GM18868 (cell line): ENCODE results near the gene UAP1.
"Not testable (repeated sequence)": the region's sequence is repeated elsewhere in the genome, so short reads cannot be mapped to it uniquely, and the experiment has no call there.

ENCODE experiments used
- ATAC-seq: cut with Tn5 transposase; IDR thresholded peaks from one replicate; pipeline ENCODE4 v1.9.1; 2021; ENCODE audit warnings: mild to moderate bottlenecking, moderate library complexity; ENCODE audit not compliant: unreplicated experiment

The UAP1 gene

GRCh38 chr1:162564762-162565218 lies 3.3 kb downstream of the UAP1 start:
- ATAC-seq, result no peak

DNA sequence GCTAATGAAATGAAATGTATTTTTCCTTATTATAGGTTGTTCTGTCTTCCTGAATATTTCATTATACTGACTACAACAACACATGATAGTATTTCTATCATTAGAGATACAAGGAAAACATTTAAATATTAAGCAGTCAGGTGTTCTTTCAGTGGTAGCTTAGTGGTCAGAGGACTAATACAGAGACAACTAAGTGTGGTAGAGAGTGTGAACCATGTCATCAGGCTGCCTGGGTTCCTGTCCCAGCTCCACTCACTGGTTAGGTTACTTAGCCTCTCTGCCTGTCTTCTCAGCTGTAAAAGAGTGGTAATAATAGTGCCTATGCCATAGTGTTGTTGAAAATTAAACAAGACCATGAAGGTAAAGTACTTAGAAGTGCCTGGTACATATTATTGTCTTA lies 3.9 kb downstream of the UAP1 start:
- no peak for ATAC-seq

DNA sequence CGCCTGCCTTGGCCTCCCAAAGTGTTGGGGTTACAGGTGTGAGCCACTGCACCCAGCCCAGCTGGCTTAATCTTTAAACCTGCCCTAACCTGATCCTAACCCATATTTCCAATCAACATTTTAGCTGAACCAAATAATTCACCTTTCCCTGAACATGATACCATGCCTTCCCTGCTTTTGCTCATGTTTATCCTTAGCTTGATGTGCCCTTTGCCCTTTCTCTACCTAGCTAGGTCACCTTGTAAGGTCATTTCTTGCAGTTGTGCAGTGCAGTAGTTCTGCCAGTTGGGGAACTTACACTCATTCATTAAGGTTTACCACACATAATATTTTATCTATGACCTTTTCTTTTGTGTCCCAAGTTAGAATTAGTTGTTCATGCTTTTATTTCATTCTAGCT lies 5.3 kb downstream of the UAP1 start:
- no peak for ATAC-seq

GRCh38 chr1:162568802-162569201 lies 7.3 kb downstream of the UAP1 start:
- no peak for ATAC-seq

DNA sequence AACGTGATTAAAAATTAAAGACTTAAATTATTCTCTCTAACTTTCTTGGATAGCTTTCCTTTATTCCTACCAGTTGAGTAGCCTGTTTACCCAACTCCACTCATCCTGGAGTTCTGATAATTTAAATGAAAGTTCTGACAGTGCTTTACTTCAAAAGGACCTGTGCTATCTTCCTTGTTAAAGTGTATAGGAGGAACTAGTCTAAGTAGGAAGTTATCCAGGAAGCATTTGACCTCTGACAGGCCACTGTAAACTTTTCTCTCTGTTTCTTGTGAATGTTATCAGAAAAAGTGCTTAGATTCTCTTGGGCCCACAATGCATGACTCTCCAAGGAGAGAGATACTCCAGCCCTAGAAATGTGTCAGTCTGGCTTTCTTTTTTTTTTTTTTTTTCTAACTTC lies 9.2 kb downstream of the UAP1 start:
- no peak for ATAC-seq

- not testable (repeated sequence) for ATAC-seq
These were observed 9.6 kb downstream of the UAP1 start for GRCh38 chr1:162571121-162571520.

GRCh38 chr1:162571696-162572095 lies 10.2 kb downstream of the UAP1 start:
- ATAC-seq, result no peak

DNA sequence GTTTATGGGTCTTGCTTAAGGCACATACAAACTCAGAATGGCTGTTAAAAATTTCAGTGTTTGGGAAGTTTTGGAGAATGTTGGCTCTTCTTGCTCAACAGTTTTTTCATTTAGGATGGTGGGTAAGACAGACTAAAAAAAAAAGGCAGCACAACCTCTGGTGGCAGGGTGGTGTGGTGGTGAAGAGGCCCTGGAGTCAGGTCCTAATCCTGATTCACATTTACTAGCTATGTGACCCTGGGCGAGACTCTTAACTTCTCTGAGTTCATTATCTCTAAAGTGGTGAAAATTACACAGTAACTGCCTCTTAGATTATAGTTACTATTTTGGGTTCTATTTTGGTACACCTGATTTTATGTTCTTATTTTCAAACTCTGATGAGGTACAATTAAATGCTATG lies 11.6 kb downstream of the UAP1 start:
- ATAC-seq, result no peak

GRCh38 chr1:162578071-162578700 lies 16.7 kb downstream of the UAP1 start:
- ATAC-seq, result no peak

DNA sequence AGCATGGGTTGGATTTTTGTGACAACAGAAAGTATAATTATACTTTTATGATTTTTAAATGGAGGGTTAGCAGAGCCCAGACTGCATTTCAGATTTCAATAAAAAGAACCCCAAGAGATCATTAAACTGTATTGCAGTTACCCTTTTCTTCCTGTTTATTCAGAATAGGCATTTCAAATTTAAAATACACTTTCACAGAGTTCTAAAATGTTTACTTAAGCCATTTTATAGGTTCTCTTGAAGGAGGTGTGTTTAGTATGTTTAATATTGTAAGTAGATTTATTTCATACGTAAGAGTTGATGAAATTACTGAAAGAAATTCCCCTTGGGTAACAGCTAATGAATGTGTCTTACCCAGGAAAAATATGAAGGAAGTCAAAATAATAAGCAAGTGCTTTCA lies 17.4 kb downstream of the UAP1 start:
- no peak for ATAC-seq

DNA sequence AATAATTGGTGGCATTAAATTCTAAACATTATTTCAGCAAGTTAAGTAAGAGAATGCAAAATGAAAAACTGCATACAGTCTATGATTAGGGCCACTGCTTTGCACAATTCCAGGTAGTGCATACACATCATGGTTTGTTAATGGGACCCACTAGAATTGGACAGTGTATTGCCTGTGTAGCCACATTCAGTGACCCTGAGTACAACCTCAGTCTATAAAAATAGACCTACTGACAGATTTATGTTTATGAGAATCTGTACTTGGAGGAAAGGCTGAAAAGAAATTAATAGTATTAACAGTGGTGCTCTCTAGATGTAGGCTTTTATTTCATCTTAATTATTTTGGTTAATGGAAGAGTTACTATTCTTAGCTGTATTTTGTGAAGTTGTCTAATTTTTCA lies 18.8 kb downstream of the UAP1 start:
- no peak for ATAC-seq

DNA sequence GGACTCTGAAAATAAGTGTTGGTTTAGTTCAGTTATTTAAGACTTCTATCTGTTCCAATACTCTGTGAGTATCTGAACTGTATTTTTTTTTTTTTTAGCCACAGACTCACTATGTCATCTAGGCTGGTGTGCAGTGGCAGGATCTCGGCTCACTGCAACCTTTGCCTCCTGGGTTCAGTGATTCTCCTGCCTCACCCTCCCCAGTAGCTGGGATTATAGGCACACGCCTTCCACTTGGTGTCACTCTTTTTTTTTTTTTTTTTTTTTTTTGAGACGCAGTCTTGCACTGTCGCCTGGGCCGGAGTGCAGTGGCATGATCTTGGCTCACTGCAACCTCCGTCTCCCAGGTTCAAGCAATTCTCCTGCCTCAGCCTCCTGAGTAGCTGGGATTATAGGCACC lies 21.4 kb downstream of the UAP1 start:
- ATAC-seq, result not testable (repeated sequence)

DNA sequence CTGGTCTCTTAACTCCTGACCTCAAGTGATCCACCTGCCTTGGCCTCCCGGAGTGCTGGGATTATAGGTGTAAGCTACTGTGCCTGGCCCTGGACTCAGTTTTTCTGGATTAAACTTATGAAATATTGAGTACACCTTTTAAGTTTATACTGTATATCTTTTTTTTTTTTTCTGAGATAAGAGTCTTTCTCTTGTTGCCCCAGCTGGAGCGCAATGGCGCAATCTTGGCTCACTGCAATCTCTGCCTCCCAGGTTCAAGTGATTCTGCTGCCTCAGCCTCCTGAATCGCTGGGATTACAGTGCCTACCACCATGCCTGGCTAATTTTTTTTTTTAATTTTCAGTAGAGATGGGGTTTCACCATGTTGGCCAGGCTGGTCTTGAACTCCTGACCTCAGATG lies 23.6 kb downstream of the UAP1 start:
- ATAC-seq, result not testable (repeated sequence)

DNA sequence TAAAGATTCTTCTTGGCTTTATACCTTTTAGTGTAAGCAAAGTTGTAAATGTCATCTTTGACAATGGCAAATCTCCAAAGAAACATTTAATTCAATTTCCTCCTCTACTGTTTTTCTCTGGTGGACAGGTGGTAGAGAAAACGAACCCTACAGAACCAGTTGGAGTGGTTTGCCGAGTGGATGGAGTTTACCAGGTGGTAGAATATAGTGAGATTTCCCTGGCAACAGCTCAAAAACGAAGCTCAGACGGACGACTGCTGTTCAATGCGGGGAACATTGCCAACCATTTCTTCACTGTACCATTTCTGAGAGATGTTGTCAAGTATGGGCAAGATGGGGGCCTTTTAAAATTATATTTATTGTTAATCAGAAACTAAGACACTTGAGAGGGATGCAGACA lies 25.8 kb downstream of the UAP1 start:
- no peak for ATAC-seq

DNA sequence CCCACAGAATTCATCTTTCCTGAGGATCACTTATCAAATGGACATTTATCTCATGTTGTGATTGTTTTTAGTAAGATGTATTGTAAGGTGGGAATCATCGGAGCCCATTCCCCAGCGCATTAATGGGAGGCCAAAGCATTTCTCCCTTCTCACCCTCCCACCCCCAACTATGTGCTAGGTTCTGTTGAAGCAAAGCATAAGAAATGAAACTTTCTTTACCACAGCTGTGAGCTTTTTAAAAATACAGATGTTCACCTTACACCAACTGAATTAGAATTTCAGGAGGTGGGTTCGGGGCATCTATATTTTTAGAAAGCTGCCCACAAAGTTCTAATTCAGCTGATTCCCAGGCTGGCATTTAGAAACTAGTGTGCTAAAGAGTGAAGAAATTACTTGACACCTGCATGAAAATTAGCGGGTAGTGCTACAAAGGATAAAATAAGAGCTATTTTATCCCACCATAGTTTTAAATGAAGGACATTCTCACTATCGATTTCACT lies 26.3 kb downstream of the UAP1 start:
- no peak for ATAC-seq

GRCh38 chr1:162590101-162590500 lies 28.6 kb downstream of the UAP1 start:
- ATAC-seq, result no peak

DNA sequence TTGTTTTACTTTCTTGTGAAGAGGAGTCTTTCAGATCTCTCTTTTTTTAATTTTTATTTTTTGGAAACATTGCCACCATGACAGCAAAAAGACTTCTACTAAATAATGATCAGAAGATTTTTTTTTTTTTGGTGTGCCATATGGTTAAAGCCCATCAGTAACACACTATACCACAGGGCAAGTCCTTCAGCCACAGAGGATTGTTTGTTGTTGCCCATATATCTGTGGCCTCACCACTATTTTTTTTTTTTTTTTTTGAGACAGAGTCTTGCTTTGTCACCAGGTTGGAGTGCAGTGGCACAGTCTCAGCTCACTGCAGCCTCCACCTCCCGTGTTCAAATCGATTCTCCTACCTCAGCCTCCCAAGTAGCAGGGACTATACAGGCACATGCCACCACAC lies 29.2 kb downstream of the UAP1 start:
- ATAC-seq, result no peak

GRCh38 chr1:162596514-162597170 lies 35.1 kb downstream of the UAP1 start:
- no peak for ATAC-seq

- no peak for ATAC-seq
These were observed 37.9 kb downstream of the UAP1 start for GRCh38 chr1:162599451-162599850.

GRCh38 chr1:162603117-162603516 lies 41.6 kb downstream of the UAP1 start:
- not testable (repeated sequence) for ATAC-seq

DNA sequence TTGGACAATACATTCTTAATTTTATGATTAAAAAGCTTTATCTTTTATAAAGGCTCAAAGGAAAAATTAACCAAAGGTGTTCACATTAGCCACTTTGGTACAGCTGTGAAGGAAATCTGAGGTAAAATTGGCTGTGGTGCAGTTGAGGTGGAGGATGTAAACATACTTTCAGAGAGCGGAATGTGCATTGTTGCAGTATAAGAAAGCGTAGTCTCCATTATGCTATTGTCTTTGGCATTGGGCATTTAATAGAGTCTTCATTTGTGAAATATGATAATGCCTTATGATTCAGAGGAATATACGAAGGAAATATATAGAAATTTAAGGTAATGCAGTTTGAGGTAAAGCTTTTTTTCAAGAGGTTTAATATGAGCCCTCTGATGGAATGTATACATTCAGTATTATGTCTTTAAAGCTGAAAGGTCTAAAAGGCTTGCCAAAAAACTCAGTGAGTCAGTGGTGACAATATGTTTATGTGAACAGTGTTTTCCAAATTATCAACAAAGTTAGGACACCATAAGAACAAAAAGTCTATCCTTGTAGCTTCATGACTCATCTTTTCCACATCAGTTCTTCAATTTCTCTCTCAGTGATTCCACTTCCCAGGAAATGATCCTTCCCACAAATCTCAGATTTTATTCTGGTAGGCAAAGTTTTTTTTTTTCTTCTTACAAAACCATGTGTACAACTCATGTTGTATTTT lies 43.9 kb downstream of the UAP1 start:
- no peak for ATAC-seq

DNA sequence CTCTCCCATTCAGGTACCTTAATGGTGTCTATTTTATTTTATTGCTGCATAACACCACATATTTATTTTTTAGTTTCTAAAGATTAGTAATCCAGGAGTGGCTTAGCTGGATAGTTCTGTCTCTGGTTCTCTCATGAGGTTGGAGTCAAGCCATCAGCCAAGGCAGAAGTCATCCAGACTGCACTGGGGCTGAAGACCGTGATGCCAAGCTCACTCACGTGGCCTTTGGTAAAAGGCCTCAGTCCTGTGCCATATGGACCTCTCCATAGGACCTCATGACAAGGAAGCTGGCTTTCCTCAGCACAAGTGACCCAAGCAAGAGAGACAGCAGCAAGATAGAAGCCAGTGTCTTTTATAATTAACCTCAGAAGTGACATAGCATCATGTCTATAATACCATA lies 47.8 kb downstream of the UAP1 start:
- no peak for ATAC-seq
